ENCODE data around the gene TPGS1.

DNA sequence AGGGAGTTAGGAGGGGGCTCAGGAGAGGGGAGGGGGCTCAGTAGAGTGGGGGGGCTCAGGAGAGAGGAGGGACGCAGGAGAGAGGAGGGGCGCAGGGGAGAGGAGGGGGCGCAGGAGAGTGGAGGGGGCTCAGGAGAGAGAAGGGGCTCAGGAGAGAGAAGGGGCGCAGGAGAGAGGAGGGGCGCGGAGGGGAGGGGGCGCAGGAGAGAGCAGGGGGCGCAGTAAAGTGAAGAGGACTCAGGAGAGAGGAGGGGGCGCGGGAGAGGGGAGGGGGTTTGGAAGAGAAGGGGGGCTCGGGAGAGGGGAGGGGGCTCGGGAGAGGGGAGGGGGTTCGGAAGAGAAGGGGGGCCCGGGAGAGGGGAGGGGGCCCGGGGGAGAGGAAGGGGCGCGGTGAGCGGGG lies 10.3 kb upstream of the TPGS1 start:
- TF ChIP-seq POLR2AphosphoS5 (IDR thresholded peaks at IDR 0.05; ENCODE audit: insufficient read depth, low read depth, low read length) (no peak), POLR2A (IDR thresholded peaks at IDR 0.05; ENCODE audit: low read depth, low read length) (no peak)
- TF ChIP-seq, protein P1, sequence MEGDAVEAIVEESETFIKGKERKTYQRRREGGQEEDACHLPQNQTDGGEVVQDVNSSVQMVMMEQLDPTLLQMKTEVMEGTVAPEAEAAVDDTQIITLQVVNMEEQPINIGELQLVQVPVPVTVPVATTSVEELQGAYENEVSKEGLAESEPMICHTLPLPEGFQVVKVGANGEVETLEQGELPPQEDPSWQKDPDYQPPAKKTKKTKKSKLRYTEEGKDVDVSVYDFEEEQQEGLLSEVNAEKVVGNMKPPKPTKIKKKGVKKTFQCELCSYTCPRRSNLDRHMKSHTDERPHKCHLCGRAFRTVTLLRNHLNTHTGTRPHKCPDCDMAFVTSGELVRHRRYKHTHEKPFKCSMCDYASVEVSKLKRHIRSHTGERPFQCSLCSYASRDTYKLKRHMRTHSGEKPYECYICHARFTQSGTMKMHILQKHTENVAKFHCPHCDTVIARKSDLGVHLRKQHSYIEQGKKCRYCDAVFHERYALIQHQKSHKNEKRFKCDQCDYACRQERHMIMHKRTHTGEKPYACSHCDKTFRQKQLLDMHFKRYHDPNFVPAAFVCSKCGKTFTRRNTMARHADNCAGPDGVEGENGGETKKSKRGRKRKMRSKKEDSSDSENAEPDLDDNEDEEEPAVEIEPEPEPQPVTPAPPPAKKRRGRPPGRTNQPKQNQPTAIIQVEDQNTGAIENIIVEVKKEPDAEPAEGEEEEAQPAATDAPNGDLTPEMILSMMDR (IDR thresholded peaks at IDR 0.05; ENCODE audit: extremely low read depth in 1 of 2, insufficient read depth in 1 of 2, low read depth in 1 of 2, low read length in 2 of 2): no peak

Data from endothelial cell of umbilical vein (primary cell).